Activated T-cell treated with anti-CD3 and anti-CD28 coated beads for 1 hour (primary cell): ENCODE measurements around the gene USP6NL.

Source experiments
- DNase-seq: peaks from one replicate; pipeline ENCODE4 v3.0.0-alpha.2; 2020; ENCODE audit warnings: low read depth

The USP6NL gene

GRCh38 chr10:11479300-11479699 lies 132.2 kb downstream of the USP6NL start:
- DNase-seq: no peak

DNA sequence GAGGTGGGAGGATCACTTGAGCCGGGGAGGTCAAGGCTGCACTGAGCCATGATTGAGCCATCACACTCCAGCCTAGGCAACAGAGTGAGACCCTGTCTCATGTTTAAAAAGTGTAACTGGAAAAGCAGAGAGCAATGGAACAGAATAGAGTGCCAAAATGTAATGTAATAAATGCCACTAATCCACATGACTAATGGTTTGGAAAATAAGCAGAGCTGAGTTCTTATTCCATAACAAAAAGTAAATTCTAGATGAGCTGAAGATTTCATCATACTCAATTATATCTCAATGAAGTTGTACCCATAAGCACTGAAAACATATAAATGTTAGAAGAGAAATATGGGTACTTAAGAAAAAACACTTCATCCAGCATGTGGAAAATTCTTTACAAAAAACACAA lies 132.6 kb downstream of the USP6NL start:
- DNase-seq: no peak

DNA sequence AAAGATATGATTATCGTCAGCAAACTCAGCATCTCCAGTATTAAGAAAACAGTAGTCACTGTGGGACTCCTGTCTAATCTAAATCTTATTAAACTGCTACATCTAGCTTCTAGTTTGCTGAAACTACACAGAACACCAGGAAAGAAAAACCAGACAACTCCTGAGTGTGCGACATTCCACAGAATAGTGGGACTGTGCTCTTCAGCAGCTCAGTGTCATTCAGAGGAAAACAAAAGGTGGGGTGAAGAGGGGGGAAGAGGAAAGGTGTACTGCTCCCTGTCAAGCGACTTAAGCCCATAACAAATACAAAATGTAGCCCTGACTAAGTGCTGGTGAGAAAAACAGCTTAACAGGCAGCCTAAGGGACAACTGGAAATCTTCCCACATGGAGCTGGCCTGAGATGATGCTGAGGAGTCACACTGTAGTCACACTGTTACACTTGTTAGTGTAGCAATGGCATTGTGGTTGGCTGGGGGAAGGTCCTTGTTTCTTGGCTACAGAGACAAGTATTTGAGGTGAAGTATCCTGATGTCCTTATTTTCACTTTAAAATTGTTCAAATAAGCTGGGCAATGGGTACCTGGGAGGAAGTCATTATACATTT lies 135.5 kb downstream of the USP6NL start:
- no peak for DNase-seq

DNA sequence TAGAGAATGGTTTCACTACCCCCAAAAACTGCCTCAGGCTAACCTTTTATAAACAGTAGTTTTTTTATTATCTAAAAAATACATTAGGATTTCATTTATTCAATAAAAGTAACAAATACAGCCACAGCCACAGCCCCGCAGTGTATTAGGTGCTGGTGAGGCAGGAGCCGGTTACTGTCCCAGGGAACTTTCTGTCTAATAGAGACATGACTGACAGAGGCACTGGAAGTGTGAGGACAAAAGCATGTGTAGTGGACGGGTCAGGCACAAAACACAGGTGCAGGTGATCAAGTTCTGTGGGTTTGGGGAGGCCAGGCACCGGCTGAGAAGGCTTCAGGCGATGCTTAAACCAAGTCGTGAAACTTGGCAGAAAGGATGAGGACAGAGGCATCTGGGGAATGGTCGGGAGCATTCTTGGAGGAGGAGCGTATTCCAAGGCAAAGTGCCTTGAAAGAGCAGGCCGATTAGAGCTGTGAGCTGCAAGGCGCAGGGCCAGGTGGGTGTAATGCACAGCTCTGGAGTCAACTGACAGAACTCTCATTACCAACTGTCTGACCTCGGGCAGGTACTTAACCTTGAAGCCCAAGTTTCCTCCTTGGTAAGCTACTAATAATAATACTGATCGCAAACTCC lies 138.2 kb downstream of the USP6NL start:
- DNase-seq: no peak

DNA sequence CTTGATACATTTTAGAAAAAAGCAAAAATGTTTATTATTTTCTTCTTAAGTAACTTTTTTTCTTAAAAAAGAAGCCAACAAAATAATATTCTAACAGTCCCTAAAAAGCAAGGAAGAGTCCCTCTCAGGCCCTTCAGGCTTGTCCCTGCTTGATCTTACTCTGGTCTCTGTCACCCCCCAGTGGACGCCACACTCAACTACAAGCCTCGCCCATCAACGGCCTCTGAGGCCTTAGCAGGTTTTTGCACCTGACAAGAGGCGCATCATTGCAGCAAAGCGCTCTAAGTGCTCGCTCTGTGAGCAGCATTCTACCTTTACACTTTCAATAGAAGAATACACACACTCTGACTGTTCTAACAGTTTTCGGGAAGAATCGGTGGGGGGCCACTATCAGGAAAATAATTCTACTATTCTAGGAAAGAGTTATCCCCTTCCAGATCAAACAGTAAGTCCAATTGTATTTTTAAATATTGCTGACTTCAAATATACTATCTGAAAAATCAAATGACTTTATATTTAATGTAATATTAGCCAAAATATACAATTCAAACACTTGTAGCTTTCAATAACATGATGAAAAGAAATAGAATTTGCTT lies 139.2 kb downstream of the USP6NL start:
- DNase-seq: peak; percentile 63

DNA sequence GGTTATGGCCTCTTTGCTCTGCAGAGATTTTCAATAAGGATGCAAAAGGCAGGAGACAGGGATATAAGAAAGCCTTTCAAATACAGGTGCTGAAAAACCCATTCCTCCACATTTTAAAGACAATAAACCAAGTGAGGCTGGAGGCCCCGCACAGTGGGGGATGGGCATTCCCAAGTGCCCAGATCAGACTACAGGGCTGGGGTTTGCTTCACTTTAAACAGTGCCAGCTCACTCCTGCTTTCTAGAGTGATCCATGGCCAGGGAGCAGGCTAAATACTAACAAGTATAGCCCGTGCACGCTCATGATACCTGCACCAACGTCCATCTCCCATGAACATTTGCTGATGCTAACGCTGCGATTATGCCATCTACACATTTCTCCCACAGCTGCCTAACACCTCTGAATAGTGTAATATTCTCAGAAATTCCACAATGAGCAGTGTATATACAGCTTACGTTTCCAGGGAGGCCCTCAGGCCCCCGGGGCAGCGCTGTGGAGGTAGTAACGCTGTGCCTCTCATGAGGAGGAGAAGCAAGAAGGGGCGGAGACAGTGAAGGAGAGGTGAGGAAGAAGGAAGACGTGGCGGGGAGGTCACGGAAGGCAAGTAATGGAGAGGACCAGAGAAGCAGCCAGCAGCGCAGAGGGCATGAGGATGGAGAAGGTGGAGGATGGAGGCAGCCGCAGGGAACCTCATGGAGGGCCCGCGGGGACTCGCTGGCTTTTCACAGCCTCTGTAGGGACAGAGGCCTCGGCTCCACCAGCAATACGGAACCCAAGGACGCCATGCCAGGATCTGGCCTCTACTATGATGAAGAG lies 141.7 kb downstream of the USP6NL start:
- DNase-seq: no peak

DNA sequence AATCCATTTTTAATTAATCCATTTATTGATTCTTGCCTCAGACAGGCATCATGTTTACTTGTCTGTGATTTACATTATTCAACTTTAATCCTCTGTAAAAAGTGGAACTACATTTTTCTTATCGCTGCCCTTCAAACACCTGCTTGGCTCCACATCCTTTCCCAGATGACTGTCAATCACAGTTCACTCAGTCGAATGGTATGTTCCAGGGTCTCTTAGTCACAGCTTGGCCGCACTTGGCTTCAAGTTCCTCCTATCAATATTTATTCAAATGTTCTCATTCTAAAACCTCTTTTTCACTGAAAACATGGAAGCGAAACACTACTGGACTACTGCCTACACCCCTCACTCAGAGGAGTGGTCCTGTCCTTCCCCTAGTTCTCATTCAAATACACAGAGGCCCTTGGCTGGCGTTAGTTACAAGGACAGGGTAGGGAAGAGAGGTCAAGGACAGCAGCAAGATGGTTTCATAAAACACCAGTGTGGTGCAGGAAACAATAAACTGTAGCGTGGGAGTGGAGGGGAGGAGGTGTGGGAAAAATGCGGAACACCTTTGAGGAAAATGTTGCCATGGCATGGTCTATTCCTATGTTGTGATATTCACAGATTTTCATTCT lies 143.2 kb downstream of the USP6NL start:
- DNase-seq: no peak

DNA sequence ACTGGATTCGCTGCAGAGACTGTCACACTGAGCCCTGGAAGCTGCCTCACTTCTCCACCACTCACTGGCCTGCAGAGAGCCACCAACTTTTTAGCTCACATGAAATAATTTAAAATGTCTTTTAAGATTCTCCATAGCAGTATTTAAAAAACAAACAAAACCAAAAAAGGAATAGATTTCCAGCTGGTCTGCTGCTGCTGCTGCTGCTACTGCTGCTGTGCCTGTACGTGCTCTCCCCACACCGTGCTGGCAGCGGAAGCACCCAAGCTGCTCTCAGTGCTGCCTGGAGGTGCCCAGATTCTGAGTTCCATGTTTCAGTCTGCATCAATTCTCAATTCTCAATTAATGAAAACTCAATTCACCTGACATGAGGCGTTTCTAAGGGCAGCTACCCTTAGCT lies 146.0 kb downstream of the USP6NL start:
- DNase-seq: no peak

- no peak for DNase-seq
These were observed 148.3 kb downstream of the USP6NL start for GRCh38 chr10:11463111-11463510.

DNA sequence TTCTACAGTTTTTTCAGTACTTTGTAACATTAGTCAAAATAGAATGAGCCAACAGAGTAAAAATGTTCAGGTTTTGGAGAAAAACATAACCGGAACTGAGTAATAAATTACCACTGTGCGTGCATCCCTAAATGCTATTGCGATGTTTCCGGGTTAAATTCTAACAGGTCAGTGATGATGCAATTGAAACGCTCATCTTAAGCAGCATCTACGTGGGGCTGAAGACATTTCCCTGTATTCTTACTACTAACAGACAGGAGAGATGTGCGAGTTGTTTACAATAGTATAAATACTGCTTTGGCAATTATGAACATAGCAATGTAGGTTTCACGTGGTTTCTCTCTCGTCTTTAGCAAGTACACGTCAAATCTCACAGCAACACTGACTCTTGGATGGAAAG lies 149.4 kb downstream of the USP6NL start:
- DNase-seq: no peak

DNA sequence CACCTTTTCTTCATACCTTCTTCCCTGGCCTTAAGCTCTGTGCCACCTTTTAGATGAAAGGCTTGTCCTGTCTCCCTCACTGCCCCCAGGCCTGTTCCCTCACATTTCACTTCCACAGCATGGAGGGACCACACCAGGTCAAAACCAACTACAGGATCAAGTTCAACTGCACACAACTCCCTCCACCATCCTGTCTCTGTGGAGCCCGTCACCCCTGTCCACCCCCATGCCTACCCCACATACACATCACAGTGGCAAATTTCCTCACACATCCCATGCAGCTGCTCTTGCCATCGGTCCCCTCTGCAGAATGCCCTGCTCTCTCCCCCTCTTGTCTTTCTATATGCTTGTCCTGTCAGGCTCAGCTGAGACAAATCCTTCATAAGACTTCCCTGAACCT lies 154.1 kb downstream of the USP6NL start:
- DNase-seq: no peak

GRCh38 chr10:11454958-11455566 lies 156.4 kb downstream of the USP6NL start:
- DNase-seq: no peak

- DNase-seq: no peak
These were observed 157.3 kb downstream of the USP6NL start for GRCh38 chr10:11454160-11454559.

DNA sequence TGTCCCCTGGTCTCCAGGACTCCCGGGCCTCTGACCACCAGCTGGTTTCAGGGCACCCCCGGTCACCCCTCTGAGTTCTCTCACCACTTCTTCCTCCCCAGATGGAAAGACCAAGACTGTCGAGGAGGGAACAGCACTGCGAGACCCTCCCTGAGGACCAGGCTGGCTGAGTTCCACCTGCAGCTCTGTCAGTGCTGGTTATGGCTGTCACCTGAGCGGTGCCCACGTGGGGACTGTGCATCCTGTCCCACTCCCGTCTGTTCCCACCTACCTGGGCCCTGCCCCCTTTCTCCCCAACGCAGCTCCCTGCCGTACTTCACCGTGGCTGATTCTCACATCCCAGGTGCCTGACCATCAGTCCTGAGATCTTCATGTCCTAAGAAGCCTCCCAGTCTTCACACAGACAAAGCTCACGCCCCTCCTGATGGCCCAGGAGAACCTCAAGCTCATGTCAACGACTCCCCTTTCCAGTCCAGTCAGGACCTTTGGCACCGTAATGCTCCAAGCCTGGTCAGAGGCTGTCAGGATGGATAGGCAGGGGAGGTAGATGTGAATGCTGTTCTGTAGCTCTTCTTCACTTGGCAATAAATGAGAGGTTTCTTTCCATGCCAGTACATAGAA lies 159.7 kb downstream of the USP6NL start:
- no peak for DNase-seq

DNA sequence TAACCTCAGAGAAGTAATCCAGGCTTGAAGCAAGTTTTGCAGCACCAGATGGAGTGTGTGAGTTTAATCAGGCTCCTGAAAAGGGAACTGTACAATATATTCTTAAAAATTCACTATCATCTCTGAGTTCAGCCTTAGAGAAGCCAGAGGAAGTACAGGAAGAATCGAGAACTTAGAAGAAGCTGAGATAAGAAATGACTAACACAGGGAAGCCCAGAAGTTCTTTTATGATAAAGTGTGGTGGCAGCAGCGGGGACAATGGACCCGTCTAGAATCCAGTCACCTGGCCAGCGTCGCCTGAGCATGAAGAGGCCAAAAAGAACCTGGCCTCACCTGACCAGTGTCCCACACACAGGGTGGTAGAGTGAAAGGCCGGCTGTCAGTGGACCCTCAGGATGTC lies 161.0 kb downstream of the USP6NL start:
- no peak for DNase-seq

DNA sequence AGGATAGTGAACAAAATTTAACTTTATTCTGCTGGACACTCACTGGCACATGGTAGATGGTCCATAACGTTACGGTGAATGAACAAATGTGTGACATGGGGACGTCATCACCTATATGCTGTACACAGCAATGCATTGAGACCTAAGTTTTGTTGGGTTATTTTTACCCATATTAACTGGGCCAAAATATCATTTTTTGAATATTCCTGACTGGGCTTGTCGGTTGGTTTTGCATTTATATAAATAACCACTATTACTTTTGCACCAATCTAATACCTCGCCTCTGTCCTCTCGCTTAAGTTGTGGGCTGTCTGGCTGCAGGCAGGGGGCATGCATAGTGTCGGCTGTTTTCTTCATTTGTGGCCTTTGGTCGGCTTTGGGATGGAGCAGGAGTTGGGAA lies 161.7 kb downstream of the USP6NL start:
- no peak for DNase-seq

DNA sequence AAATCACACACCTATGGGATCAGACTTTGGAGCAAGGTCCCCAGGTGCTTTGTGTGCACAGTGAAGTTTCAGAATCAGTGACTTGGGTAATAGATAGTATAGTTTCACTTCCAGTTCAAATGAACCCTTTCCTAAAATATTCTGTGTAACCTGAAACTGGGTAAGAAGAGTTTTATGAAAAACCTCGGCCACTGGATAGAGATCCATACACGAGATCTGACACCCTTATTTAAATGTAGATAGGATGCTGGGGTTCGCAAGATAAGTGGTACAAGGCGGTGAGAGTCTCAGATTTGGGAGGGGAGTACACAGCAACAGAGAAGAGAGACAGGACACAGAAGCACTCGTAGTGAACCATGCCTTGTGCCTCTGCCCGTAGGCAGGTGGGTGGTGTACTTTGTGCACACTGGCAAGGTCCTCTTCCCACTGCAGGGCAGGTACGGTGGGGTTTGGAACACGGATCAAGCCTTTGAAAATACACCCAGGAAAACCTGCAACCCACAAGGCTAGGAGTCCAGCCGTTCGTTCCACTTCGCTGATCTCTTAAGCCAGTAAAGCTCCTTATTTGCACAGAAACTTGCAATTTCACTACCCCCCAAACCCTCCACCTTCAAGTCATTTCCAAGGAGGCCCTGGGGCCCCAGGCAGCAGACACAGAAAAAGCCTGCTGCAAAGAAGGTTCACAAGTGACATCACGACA lies 162.8 kb downstream of the USP6NL start:
- DNase-seq: no peak

DNA sequence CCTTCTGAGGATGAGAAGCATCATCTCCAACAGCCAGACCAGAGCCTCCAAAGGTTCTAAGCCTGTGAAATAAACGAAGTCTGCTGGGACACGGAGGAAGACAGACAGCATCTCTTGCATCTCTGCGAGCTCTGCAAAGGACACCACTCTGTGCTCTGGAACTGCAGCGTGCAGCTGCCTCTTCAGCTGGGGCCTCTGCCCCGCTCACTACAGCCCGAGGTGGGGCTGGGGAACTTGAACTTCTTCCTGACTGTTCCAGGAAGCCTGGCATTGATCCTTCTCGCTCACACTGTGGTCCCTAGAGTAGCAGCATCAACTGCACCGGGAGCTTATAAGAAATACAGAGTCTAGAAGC lies 163.3 kb downstream of the USP6NL start:
- no peak for DNase-seq

- DNase-seq: no peak
These were observed 163.9 kb downstream of the USP6NL start for GRCh38 chr10:11447586-11447985.

DNA sequence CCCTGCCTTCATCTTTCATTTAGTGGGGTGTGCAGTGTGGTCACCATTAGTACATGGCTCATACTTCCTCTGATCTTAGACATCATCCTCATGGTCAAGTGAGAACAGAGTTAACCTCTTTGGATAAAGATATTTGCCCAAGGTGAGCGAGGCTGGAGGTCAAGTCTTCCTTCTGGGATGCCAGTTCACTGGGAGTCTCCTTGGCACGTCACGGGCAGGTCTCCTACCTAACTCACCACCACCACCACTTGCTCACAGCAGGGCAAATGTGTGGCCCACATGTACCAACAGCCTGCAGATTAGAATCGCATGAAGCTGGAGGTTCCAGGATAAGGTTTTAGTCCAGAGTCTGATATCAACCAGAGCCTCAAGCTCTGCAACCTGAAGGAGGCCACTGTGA lies 164.6 kb downstream of the USP6NL start:
- DNase-seq: no peak

GRCh38 chr10:11446133-11446532 lies 165.3 kb downstream of the USP6NL start:
- DNase-seq: no peak
